ENCODE data around the gene LYRM2.

- no peak for TF ChIP-seq POLR2A (IDR thresholded peaks at IDR 0.05; ENCODE audit: low read depth, low read length)
- TF ChIP-seq POLR2AphosphoS5 (IDR thresholded peaks at IDR 0.05; ENCODE audit: low read depth, low read length) = no peak
Measured at GRCh38 chr6:89566008-89566800, 72.3 kb downstream of the LYRM2 start.

Data from GM12892 (cell line).